Adipocyte (in vitro differentiated cells): Measurements from ENCODE around the gene MYLK2.

ENCODE experiments used
- DNase-seq: peaks from one replicate; pipeline ENCODE4 v3.0.0-alpha.2; 2015; ENCODE audit warnings: low read depth
- H3K27me3 ChIP-seq: replicated peaks from 2 replicates; pipeline ENCODE4 v1.7.0; 2013; ENCODE audit warnings: mild to moderate bottlenecking, low read length, moderate library complexity; ENCODE audit not compliant: control insufficient read depth, insufficient read depth
- H3K36me3 ChIP-seq: 2 replicates; pipeline ENCODE4 v1.7.0; 2013; ENCODE audit warnings: low read length, mild to moderate bottlenecking, moderate library complexity; ENCODE audit not compliant: control insufficient read depth, insufficient read depth, severe bottlenecking
- H3K4me1 ChIP-seq: 2 replicates; pipeline ENCODE4 v1.7.0; 2013; ENCODE audit warnings: mild to moderate bottlenecking, low read length, moderate library complexity; ENCODE audit not compliant: control insufficient read depth, insufficient read depth
- H3K4me3 ChIP-seq: 2 replicates; pipeline ENCODE4 v1.7.0; 2013; ENCODE audit warnings: mild to moderate bottlenecking, low read length, moderate library complexity
- H3K9ac ChIP-seq: 2 replicates; pipeline ENCODE4 v1.7.0; 2013; ENCODE audit warnings: mild to moderate bottlenecking, low read length, moderate library complexity
- H3K9me3 ChIP-seq: 2 replicates; pipeline ENCODE4 v1.7.0; 2013; ENCODE audit warnings: mild to moderate bottlenecking, low read length, moderate library complexity; ENCODE audit not compliant: control insufficient read depth

The MYLK2 gene

DNA sequence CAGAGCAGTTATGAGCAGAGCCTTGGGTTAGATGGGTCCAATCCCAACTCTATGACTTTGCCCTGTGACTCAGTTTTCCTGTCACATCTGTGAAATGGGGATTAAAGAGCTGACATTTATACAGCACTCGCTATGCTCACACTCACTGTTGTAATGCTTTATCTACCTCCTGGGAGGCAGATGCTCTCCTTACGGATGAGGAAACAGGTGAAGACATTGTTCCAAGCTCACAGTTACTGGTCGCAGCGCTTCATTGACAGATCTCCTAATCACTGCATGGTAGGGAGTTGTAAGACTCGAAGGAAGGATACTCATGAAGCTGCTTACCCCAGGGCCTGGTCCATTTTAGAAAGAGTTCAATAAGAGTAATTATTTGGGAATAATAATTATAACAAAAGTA, 2.9 kb upstream of the MYLK2 start:
- Histone ChIP-seq H3K4me3 (no peak overlapping the region), H3K27me3 (peaks cover 26% of the 10 kb centered on the region), H3K36me3 (no peaks in the 10 kb centered on the region), H3K9ac (no peak overlapping the region), H3K9me3 (no peaks in the 10 kb centered on the region), H3K4me1 (peaks cover 19% of the 10 kb centered on the region)
- DNase-seq, result no peak

DNA sequence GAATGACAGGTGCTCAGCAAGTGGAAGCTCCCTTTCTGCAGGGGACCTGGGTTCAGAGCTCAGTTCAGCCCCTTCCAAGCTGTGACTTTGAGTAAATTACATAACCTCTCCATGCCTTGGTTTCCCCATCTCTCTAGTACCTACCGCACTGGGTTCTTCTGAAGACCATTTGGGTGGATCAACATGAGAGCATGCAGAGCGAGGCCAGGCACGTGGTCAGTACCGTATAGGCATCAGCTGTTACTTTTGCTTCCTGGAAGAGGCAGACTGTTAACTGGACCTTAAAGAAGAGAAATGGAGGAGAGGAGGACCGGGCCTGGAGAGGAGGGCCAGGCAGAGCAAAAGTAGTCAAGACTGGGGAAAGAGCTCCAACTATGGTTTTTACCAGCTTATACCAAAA, 1.7 kb upstream of the MYLK2 start:
- Histone ChIP-seq H3K4me3 (no peak overlapping the region), H3K9ac (no peak overlapping the region), H3K9me3 (no peaks in the 10 kb centered on the region), H3K4me1 (peaks cover 16% of the 10 kb centered on the region), H3K36me3 (no peaks in the 10 kb centered on the region), H3K27me3 (peaks cover 27% of the 10 kb centered on the region)
- DNase-seq, result no peak

DNA sequence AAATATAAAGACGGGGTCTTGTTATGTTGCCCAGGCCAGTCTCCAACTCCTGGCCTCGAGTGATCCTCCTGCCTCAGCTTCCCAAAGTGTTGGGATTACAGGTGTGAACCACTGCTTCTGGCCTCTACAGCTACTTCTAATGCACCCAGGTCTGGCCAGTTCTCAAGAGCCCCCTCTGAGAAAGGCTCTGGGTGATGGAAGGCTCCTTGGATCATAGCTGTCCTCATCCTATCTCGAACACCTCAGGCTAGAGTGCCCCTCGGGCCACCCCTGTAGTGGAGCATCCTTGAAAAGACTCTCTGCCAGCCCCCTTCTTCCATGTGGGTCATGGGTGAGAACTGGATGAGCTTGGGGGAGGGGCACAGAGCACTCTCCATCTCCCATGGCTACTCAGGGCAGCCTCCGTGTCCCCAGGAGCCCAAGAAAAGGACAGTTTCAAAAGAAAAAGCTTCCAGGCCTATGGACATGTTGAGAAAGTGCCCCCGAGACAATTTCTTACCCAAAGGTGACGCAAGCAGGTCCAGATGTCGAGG, 714 bp upstream of the MYLK2 start:
- H3K4me3 ChIP-seq, result no peak overlapping the region
- H3K4me1 ChIP-seq, result peaks cover 15% of the 10 kb centered on the region
- DNase-seq, result no peak
- no peaks in the 10 kb centered on the region for H3K36me3 ChIP-seq
- no peaks in the 10 kb centered on the region for H3K9me3 ChIP-seq
- H3K9ac ChIP-seq, result no peak overlapping the region
- H3K27me3 ChIP-seq, result peaks cover 32% of the 10 kb centered on the region

GRCh38 chr20:31820228-31820627, 1.1 kb downstream of the MYLK2 start:
- no peak overlapping the region for H3K9ac ChIP-seq
- no peak for DNase-seq
- no peaks in the 10 kb centered on the region for H3K36me3 ChIP-seq
- H3K27me3 ChIP-seq, result peaks cover 50% of the 10 kb centered on the region
- no peaks in the 10 kb centered on the region for H3K9me3 ChIP-seq
- H3K4me3 ChIP-seq, result no peak overlapping the region
- H3K4me1 ChIP-seq, result peaks cover 8% of the 10 kb centered on the region

GRCh38 chr20:31821427-31821826, 2.3 kb downstream of the MYLK2 start:
- peaks cover 61% of the 10 kb centered on the region for H3K27me3 ChIP-seq
- H3K9ac ChIP-seq, result no peak overlapping the region
- H3K36me3 ChIP-seq, result no peaks in the 10 kb centered on the region
- no peaks in the 10 kb centered on the region for H3K9me3 ChIP-seq
- H3K4me3 ChIP-seq, result no peak overlapping the region
- no peak for DNase-seq
- H3K4me1 ChIP-seq, result no peaks in the 10 kb centered on the region

- no peak overlapping the region for H3K4me3 ChIP-seq
- no peaks in the 10 kb centered on the region for H3K36me3 ChIP-seq
- peaks cover 60% of the 10 kb centered on the region for H3K27me3 ChIP-seq
- H3K9me3 ChIP-seq, result no peaks in the 10 kb centered on the region
- H3K9ac ChIP-seq, result no peak overlapping the region
- H3K4me1 ChIP-seq, result no peaks in the 10 kb centered on the region
- DNase-seq, result peak; percentile 82
These were observed 3.5 kb downstream of the MYLK2 start for GRCh38 chr20:31822421-31823330.

- Histone ChIP-seq H3K9ac (no peak overlapping the region), H3K27me3 (peaks cover 65% of the 10 kb centered on the region), H3K36me3 (no peaks in the 10 kb centered on the region), H3K9me3 (no peaks in the 10 kb centered on the region), H3K4me3 (no peak overlapping the region), H3K4me1 (no peaks in the 10 kb centered on the region)
- DNase-seq, result no peak
These were observed 4.4 kb downstream of the MYLK2 start for GRCh38 chr20:31823360-31824124.

DNA sequence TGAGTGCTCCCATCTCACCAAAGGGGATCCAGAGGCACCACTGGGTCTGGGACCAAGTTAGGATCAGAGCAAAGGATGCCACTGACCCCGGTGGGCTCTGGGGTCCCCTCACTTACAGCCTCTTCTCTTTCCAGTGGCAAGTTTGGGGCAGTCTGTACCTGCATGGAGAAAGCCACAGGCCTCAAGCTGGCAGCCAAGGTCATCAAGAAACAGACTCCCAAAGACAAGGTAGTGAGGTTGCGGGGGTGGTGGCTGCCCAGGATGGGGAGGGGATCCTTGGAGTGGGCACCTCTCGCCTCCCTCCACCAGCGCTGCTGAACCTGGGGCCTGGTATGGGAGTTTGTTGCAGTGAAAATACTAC, 4.9 kb downstream of the MYLK2 start:
- no peaks in the 10 kb centered on the region for H3K36me3 ChIP-seq
- no peak for DNase-seq
- H3K9ac ChIP-seq, result no peak overlapping the region
- no peaks in the 10 kb centered on the region for H3K4me1 ChIP-seq
- peaks cover 67% of the 10 kb centered on the region for H3K27me3 ChIP-seq
- no peak overlapping the region for H3K4me3 ChIP-seq
- H3K9me3 ChIP-seq, result no peaks in the 10 kb centered on the region

GRCh38 chr20:31824554-31825313, 5.6 kb downstream of the MYLK2 start:
- Histone ChIP-seq H3K9ac (no peak overlapping the region), H3K4me3 (no peak overlapping the region), H3K9me3 (no peaks in the 10 kb centered on the region), H3K36me3 (no peaks in the 10 kb centered on the region), H3K4me1 (no peaks in the 10 kb centered on the region), H3K27me3 (peaks cover 71% of the 10 kb centered on the region)
- no peak for DNase-seq

- DNase-seq, result no peak
- peaks cover 72% of the 10 kb centered on the region for H3K27me3 ChIP-seq
- H3K4me1 ChIP-seq, result no peaks in the 10 kb centered on the region
- no peak overlapping the region for H3K9ac ChIP-seq
- H3K36me3 ChIP-seq, result no peaks in the 10 kb centered on the region
- H3K4me3 ChIP-seq, result no peak overlapping the region
- no peaks in the 10 kb centered on the region for H3K9me3 ChIP-seq
These were observed 6.9 kb downstream of the MYLK2 start for GRCh38 chr20:31826074-31826473.

DNA sequence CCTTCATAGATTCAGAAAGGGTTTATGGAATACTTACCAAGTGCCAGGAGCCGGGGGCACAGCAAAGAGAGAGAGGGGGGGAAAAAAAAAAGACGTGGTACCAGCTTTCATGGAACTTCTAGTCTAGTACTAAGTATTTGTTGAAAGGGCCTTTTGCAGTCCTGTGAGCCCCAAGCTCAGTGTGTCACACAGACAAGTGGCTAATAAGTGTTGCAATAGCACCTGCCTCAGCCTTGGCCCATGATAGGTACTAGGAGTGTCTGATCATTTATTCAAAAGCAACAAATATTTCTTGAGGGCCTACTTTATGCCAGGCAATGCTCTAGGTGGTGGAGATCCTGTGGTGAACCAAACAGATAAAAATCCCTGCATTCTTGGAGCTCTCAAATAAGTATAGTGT, 7.9 kb downstream of the MYLK2 start:
- Histone ChIP-seq H3K27me3 (peaks cover 79% of the 10 kb centered on the region), H3K4me3 (no peak overlapping the region), H3K4me1 (no peaks in the 10 kb centered on the region), H3K9me3 (no peaks in the 10 kb centered on the region), H3K36me3 (no peaks in the 10 kb centered on the region), H3K9ac (no peak overlapping the region)
- no peak for DNase-seq
